T-cell (primary cell): Measurements from ENCODE around the gene BBIP1. TPM values are rescaled to one million over a fixed set of nuclear protein-coding genes. Genes with fewer than 3 reads are reported as not detected.

Source experiments
- ATAC-seq, 4 experiments: fragments of 200-7000 bp in 3 of 4; fragments of 150-1000 bp in 1 of 4; cut with Tn5 transposase; replicated peaks in 1 of 4; 1 replicate in 3 of 4; 2 replicates in 1 of 4; pipeline ENCODE4 v1.10.0; 2021; ENCODE audit warnings: moderate library complexity in 3 of 4, mild to moderate bottlenecking in 2 of 4, moderate number of reproducible peaks in 1 of 4
- CTCF ChIA-PET, 2 donors: fragments of 300-600 bp; sonication (Branson Sonifier 250); formaldehyde crosslinking; loops; one replicate each; lab custom pipeline; 2022; ENCODE audit warnings: antibody characterized with exemption in 2 of 2; lab: Charles Lee
- POLR2A ChIA-PET, 2 donors: fragments of 300-600 bp; sonication (Branson Sonifier 250); formaldehyde crosslinking; loops; one replicate each; lab custom pipeline; 2022; ENCODE audit warnings: antibody characterized with exemption in 2 of 2; lab: Charles Lee
- DNase-seq, 35 experiments: peaks; one replicate each; pipeline versions ENCODE4 v3.0.0 to v3.0.0-alpha.2; 2013 to 2023
- H3K27ac ChIP-seq: one replicate; pipeline ENCODE4 v1.5.1; 2013; ENCODE audit warnings: low read length
- H3K27me3 ChIP-seq, 2 experiments: replicated peaks in 1 of 2; 1 replicate in 1 of 2; 2 replicates in 1 of 2; pipeline versions ENCODE4 v1.6.1 to v1.7.0; 2013; ENCODE audit warnings: low read length in 1 of 2, mixed read lengths in 1 of 2; ENCODE audit not compliant: control insufficient read depth in 2 of 2, insufficient read depth in 2 of 2; ENCODE audit errors: extremely low read depth in 1 of 2
- H3K36me3 ChIP-seq, 2 donors: 1 replicate in 1 of 2; 2 replicates in 1 of 2; pipeline versions ENCODE4 v1.6.1 to v1.7.0; 2013; ENCODE audit warnings: low read length in 1 of 2; ENCODE audit not compliant: control insufficient read depth in 2 of 2, insufficient read depth in 1 of 2; ENCODE audit errors: extremely low read depth in 1 of 2
- H3K4me1 ChIP-seq, 2 experiments: 1 replicate in 1 of 2; 2 replicates in 1 of 2; pipeline versions ENCODE4 v1.6.1 to v1.7.0; 2013; ENCODE audit warnings: low read length in 2 of 2, mixed read lengths in 1 of 2; ENCODE audit not compliant: insufficient read depth in 2 of 2, control insufficient read depth in 1 of 2; ENCODE audit errors: extremely low read depth in 1 of 2
- H3K4me3 ChIP-seq, 2 donors: 1 replicate in 1 of 2; 2 replicates in 1 of 2; pipeline versions ENCODE4 v1.5.1 to v1.7.0; 2013; ENCODE audit warnings: mild to moderate bottlenecking in 2 of 2, low read length in 1 of 2, moderate library complexity in 1 of 2; ENCODE audit not compliant: control insufficient read depth in 1 of 2; ENCODE audit errors: extremely low read depth in 1 of 2
- H3K9me3 ChIP-seq: 2 replicates; pipeline ENCODE4 v1.7.0; 2013
- H3K27ac Mint-ChIP-seq, 2 donors: one replicate each; pipeline ENCODE4 v1.8.0; 2020 to 2021; ENCODE audit warnings: mild to moderate bottlenecking in 2 of 2, mixed read lengths in 2 of 2
- H3K27me3 Mint-ChIP-seq, 2 donors: one replicate each; pipeline ENCODE4 v1.8.0; 2021 to 2022; ENCODE audit warnings: mixed read lengths in 2 of 2
- H3K36me3 Mint-ChIP-seq: one replicate; pipeline ENCODE4 v1.8.0; 2021; ENCODE audit warnings: mixed read lengths
- H3K4me1 Mint-ChIP-seq, 3 donors: one replicate each; pipeline ENCODE4 v1.8.0; 2020 to 2022; ENCODE audit warnings: mixed read lengths in 3 of 3, mild to moderate bottlenecking in 1 of 3
- H3K4me3 Mint-ChIP-seq, 3 donors: one replicate each; pipeline ENCODE4 v1.8.0; 2020 to 2022; ENCODE audit warnings: mild to moderate bottlenecking in 3 of 3, mixed read lengths in 3 of 3, moderate library complexity in 3 of 3
- H3K9me3 Mint-ChIP-seq, 3 donors: one replicate each; pipeline ENCODE4 v1.8.0; 2020 to 2022; ENCODE audit warnings: mixed read lengths in 3 of 3
- WGBS: methylation state at CpG from one replicate; pipeline ENCODE4 v1.1.5; 2013; ENCODE audit warnings: missing lambda C conversion rate; ENCODE audit not compliant: insufficient coverage; 5-methylcytosine and 5-hydroxymethylcytosine counted together
- total RNA-seq, 35 experiments: library from RNA in 6 of 35; stranded (reverse) in 6 of 35; fragments of 120-200 nt in 1 of 35; gene quantifications; one replicate each; pipeline versions ENCODE4 v1.2.1 to v1.2.4 and lab custom pipeline; 2013 to 2026

The BBIP1 gene
- total RNA-seq, 5 donors from 2014 or later (not counting 1 experiment from before 2014, with no cell fraction given), result 28.6 to 36.6 (median 32.0) TPM

GRCh38 chr10:110873951-110874350 lies 45.0 kb downstream of the BBIP1 start:
- Histone ChIP-seq H3K4me3 (peak overlapping the region; percentile 73 to 94), H3K27ac (peak overlapping the region; percentile 96), H3K9me3 (no peaks in the 10 kb centered on the region), H3K4me1 (peaks cover 32 to 65% of the 10 kb centered on the region in 2 experiments), H3K36me3 (peaks cover 0 to 23% of the 10 kb centered on the region in 2 donors), H3K27me3 (no peaks in the 10 kb centered on the region)
- no peak for DNase-seq
- Mint-ChIP-seq H3K36me3 (peaks cover 31% of the 10 kb centered on the region), H3K9me3 (peaks cover 0 to 4% (median 0%) of the 10 kb centered on the region in 3 donors), H3K27me3 (no peaks in the 10 kb centered on the region), H3K4me3 (peak overlapping the region; percentile 83 to 86 (median 84)), H3K4me1 (peaks cover 63 to 71% (median 64%) of the 10 kb centered on the region in 3 donors), H3K27ac (peak overlapping the region; percentile 64 to 80)
- WGBS, result no CpG with 5 or more reads among the region's 2 CpGs
- ATAC-seq, result no peak
- POLR2A ChIA-PET, result interaction anchor here (0.7 to 2.1 kb wide), 4 partner anchors 9 to 45 kb away, joined by 3 to 16 read pairs (median 7); partner anchors contain the start of genes BBIP1 (in 1 of the 2) and SHOC2 (in 1 of the 2)
- CTCF ChIA-PET, result interaction anchor here in 1 of 2 donors (0.9 to 1.2 kb wide), 2 partner anchors 18 to 36 kb away, joined by 3 read pairs; no protein-coding TSS in a partner anchor

- POLR2A ChIA-PET, result interaction anchor here (0.6 to 2.6 kb wide), 19 partner anchors 8 to 663 kb away, joined by 3 to 16 read pairs (median 5); partner anchors contain the start of genes BBIP1 (in 1 of the 2) and SHOC2 (in 1 of the 2)
- no peaks in the 10 kb centered on the region for H3K27me3 ChIP-seq
- DNase-seq (no peak), ATAC-seq (no peak)
- peaks cover 39 to 62% of the 10 kb centered on the region in 2 experiments for H3K4me1 ChIP-seq
- H3K36me3 ChIP-seq, result peaks cover 0 to 16% of the 10 kb centered on the region in 2 donors
- WGBS, result 0% methylated on average over 1 of the region's 16 CpGs
- peak overlapping the region; percentile 84 to 97 (median 86) for H3K4me3 Mint-ChIP-seq
- peak overlapping the region; percentile 96 for H3K27ac ChIP-seq
- peaks cover 63 to 71% (median 64%) of the 10 kb centered on the region in 3 donors for H3K4me1 Mint-ChIP-seq
- no peaks in the 10 kb centered on the region for H3K27me3 Mint-ChIP-seq
- no peaks in the 10 kb centered on the region for H3K9me3 ChIP-seq
- CTCF ChIA-PET, result interaction anchor here (0.6 to 1.4 kb wide), 11 partner anchors 8 to 568 kb away, joined by 3 to 5 read pairs (median 3); partner anchors contain the start of genes BBIP1 (in 1 of the 2), SHOC2 (in 1 of the 2) and SMNDC1 (in 1 of the 2)
- peak overlapping the region; percentile 91 to 97 for H3K27ac Mint-ChIP-seq
- H3K36me3 Mint-ChIP-seq, result peaks cover 26% of the 10 kb centered on the region
- peak overlapping the region; percentile 73 to 94 for H3K4me3 ChIP-seq
- H3K9me3 Mint-ChIP-seq, result peaks cover 0 to 4% (median 0%) of the 10 kb centered on the region in 3 donors
These were observed 45.7 kb downstream of the BBIP1 start for GRCh38 chr10:110872984-110873923.

GRCh38 chr10:110872145-110872983 lies 46.6 kb downstream of the BBIP1 start:
- no peaks in the 10 kb centered on the region for H3K27me3 ChIP-seq
- H3K4me3 ChIP-seq, result peak overlapping the region; percentile 73 to 94
- Mint-ChIP-seq H3K36me3 (peaks cover 18% of the 10 kb centered on the region), H3K4me1 (peaks cover 63 to 71% (median 64%) of the 10 kb centered on the region in 3 donors), H3K27ac (peak overlapping the region; percentile 91 to 97), H3K4me3 (peak overlapping the region; percentile 84 to 97 (median 86)), H3K9me3 (peaks cover 0 to 4% (median 0%) of the 10 kb centered on the region in 3 donors), H3K27me3 (no peaks in the 10 kb centered on the region)
- ChIA-PET POLR2A (interaction anchor here (0.5 to 2.6 kb wide), 19 partner anchors 7 to 662 kb away, joined by 3 to 16 read pairs (median 5); partner anchors contain the start of genes BBIP1 (in 1 of the 2) and SHOC2 (in 1 of the 2)), CTCF (interaction anchor here (0.6 to 1.4 kb wide), 16 partner anchors 7 to 567 kb away, joined by 3 to 13 read pairs (median 4); partner anchors contain the start of genes BBIP1 (in 1 of the 2), SHOC2 (in 1 of the 2) and SMNDC1 (in 1 of the 2))
- H3K4me1 ChIP-seq, result peaks cover 48 to 64% of the 10 kb centered on the region in 2 experiments
- peak overlapping the region; percentile 96 for H3K27ac ChIP-seq
- WGBS, result under 1% methylated on average over 37 of the region's 70 CpGs
- ATAC-seq, result peak; percentile 73 to 77 (median 75)
- H3K9me3 ChIP-seq, result no peaks in the 10 kb centered on the region
- peak; percentile 41 to 96 (median 92) for DNase-seq
- H3K36me3 ChIP-seq, result peaks cover 0 to 11% of the 10 kb centered on the region in 2 donors

GRCh38 chr10:110871298-110872084 lies 47.5 kb downstream of the BBIP1 start, which contains the start of gene PDCD4:
Gene PDCD4 (plus strand): TSS chr10:110871928. CDS start chr10:110876028, 4,100 bp downstream.
- Histone ChIP-seq H3K4me3 (peak within 1 kb of the TSS; percentile 73 to 94), H3K27ac (peak within 1 kb of the TSS; percentile 96), H3K4me1 (peaks cover 53 to 65% of the 10 kb centered on the region in 2 experiments), H3K36me3 (peaks cover 0 to 7% of the 10 kb centered on the region in 2 donors), H3K27me3 (no peaks in the 10 kb centered on the region), H3K9me3 (no peaks in the 10 kb centered on the region)
- WGBS, result under 1% methylated on average over 34 of the region's 47 CpGs
- DNase-seq (peak; percentile 75 to 96 (median 90)), ATAC-seq (peak; percentile 69 to 75 (median 72))
- Mint-ChIP-seq H3K4me3 (peak within 1 kb of the TSS; percentile 84 to 99 (median 97)), H3K27me3 (no peaks in the 10 kb centered on the region), H3K4me1 (peaks cover 67 to 76% (median 68%) of the 10 kb centered on the region in 3 donors), H3K36me3 (peaks cover 14% of the 10 kb centered on the region), H3K9me3 (peaks cover 0 to 4% (median 0%) of the 10 kb centered on the region in 3 donors), H3K27ac (peak within 1 kb of the TSS; percentile 99)
- CTCF ChIA-PET, result interaction anchor here (0.6 to 1.3 kb wide), 9 partner anchors 9 to 128 kb away, joined by 3 to 13 read pairs (median 3); no protein-coding TSS in a partner anchor
- POLR2A ChIA-PET, result interaction anchor here (0.5 to 2.6 kb wide), 22 partner anchors 8 to 1315 kb away, joined by 3 to 20 read pairs (median 4); partner anchors contain the start of gene BBIP1 (in 1 of the 2)

GRCh38 chr10:110870823-110871297 lies 48.1 kb downstream of the BBIP1 start:
- ChIA-PET POLR2A (interaction anchor here (0.6 to 2.6 kb wide), 10 partner anchors 8 to 78 kb away, joined by 3 to 20 read pairs (median 6); no protein-coding TSS in a partner anchor), CTCF (interaction anchor here (0.9 to 1.3 kb wide), 6 partner anchors 8 to 120 kb away, joined by 3 to 13 read pairs (median 4); no protein-coding TSS in a partner anchor)
- Mint-ChIP-seq H3K27ac (peak overlapping the region; percentile 99), H3K4me1 (peaks cover 69 to 77% (median 71%) of the 10 kb centered on the region in 3 donors), H3K36me3 (peaks cover 12% of the 10 kb centered on the region), H3K4me3 (peak overlapping the region; percentile 84 to 99 (median 97)), H3K27me3 (no peaks in the 10 kb centered on the region), H3K9me3 (peaks cover 0 to 4% (median 0%) of the 10 kb centered on the region in 3 donors)
- Histone ChIP-seq H3K27ac (peak overlapping the region; percentile 96), H3K27me3 (no peaks in the 10 kb centered on the region), H3K4me3 (peak overlapping the region; percentile 73 to 94), H3K36me3 (peaks cover 0 to 2% of the 10 kb centered on the region in 2 donors), H3K9me3 (no peaks in the 10 kb centered on the region), H3K4me1 (peaks cover 56 to 67% of the 10 kb centered on the region in 2 experiments)
- ATAC-seq (no peak), DNase-seq (no peak)
- WGBS, result 63% methylated on average over 13 of the region's 13 CpGs
